GM18907 (cell line): ENCODE measurements around the gene RAB1B.
"Not testable (repeated sequence)": the region's sequence is repeated elsewhere in the genome, so short reads cannot be mapped to it uniquely, and the experiment has no call there.

Experiments used
- ATAC-seq: cut with Tn5 transposase; IDR thresholded peaks from one replicate; pipeline ENCODE4 v1.9.1; 2021; ENCODE audit warnings: mild to moderate bottlenecking, moderate library complexity; ENCODE audit not compliant: unreplicated experiment

Gene RAB1B

GRCh38 chr11:66317723-66318599 lies 49.5 kb downstream of the RAB1B start:
- ATAC-seq: no peak

GRCh38 chr11:66318600-66318970 lies 50.1 kb downstream of the RAB1B start:
- ATAC-seq: no peak

- not testable (repeated sequence) for ATAC-seq
Observed at GRCh38 chr11:66320289-66320688, 51.9 kb downstream of the RAB1B start.

- not testable (repeated sequence) for ATAC-seq
Observed at GRCh38 chr11:66320748-66321147, 52.3 kb downstream of the RAB1B start.

GRCh38 chr11:66321606-66322005 lies 53.2 kb downstream of the RAB1B start:
- ATAC-seq: no peak

GRCh38 chr11:66322732-66323427 lies 54.4 kb downstream of the RAB1B start:
- no peak for ATAC-seq

- ATAC-seq: no peak
Observed at GRCh38 chr11:66323684-66324083, 55.2 kb downstream of the RAB1B start.

GRCh38 chr11:66324664-66325063 lies 56.2 kb downstream of the RAB1B start:
- no peak for ATAC-seq

- ATAC-seq: no peak
Observed at GRCh38 chr11:66325263-66325671, 56.8 kb downstream of the RAB1B start.

GRCh38 chr11:66326261-66327111 lies 58.0 kb downstream of the RAB1B start:
- no peak for ATAC-seq
